NCI-H345 treated with DMSO at 0.1 percent for 48 hours (cell line): ENCODE data around the gene RHBDL1.
"Not testable (repeated sequence)": the region's sequence is repeated elsewhere in the genome, so short reads cannot be mapped to it uniquely, and the experiment has no call there.

Source experiments
- DNase-seq: peaks from one replicate; lab custom pipeline; 2025; ENCODE audit not compliant: unreplicated experiment; lab: John Stamatoyannopoulos, UW

RHBDL1 gene

GRCh38 chr16:684961-685696 lies 9.7 kb downstream of the RHBDL1 start:
- DNase-seq, result peak; percentile 66

- no peak for DNase-seq
Observed at GRCh38 chr16:685967-686366, 10.5 kb downstream of the RHBDL1 start.

- no peak for DNase-seq
Observed at GRCh38 chr16:686459-687260, 11.2 kb downstream of the RHBDL1 start.

GRCh38 chr16:687499-687898 lies 12.0 kb downstream of the RHBDL1 start:
- DNase-seq, result no peak

GRCh38 chr16:689175-689897 lies 13.9 kb downstream of the RHBDL1 start:
- no peak for DNase-seq

- not testable (repeated sequence) for DNase-seq
Observed at GRCh38 chr16:691242-691641, 15.8 kb downstream of the RHBDL1 start.

GRCh38 chr16:692356-693108 lies 17.1 kb downstream of the RHBDL1 start:
- DNase-seq, result no peak

- no peak for DNase-seq
Observed at GRCh38 chr16:693364-693763, 17.9 kb downstream of the RHBDL1 start.

- DNase-seq, result no peak
Observed at GRCh38 chr16:693766-694165, 18.3 kb downstream of the RHBDL1 start.

GRCh38 chr16:694187-694862 lies 18.9 kb downstream of the RHBDL1 start:
- no peak for DNase-seq

- DNase-seq, result no peak
Observed at GRCh38 chr16:694863-695354, 19.4 kb downstream of the RHBDL1 start.

- peak; percentile 88 for DNase-seq
Observed at GRCh38 chr16:695355-696089, 20.1 kb downstream of the RHBDL1 start.

- DNase-seq, result no peak
Observed at GRCh38 chr16:698911-699671, 23.6 kb downstream of the RHBDL1 start.

GRCh38 chr16:700684-701584 lies 25.5 kb downstream of the RHBDL1 start:
- no peak for DNase-seq

GRCh38 chr16:702341-702740 lies 26.9 kb downstream of the RHBDL1 start:
- no peak for DNase-seq

- no peak for DNase-seq
Observed at GRCh38 chr16:703406-703805, 27.9 kb downstream of the RHBDL1 start.

- DNase-seq, result no peak
Observed at GRCh38 chr16:704047-704446, 28.6 kb downstream of the RHBDL1 start.
